Neuronal stem cell (in vitro differentiated cells): ENCODE results near the gene SLX4IP.
A peak's percentile ranks its signal among the peaks of the same experiment; 100 is the strongest.

Experiments used
- DNase-seq: peaks from one replicate; pipeline ENCODE4 v3.0.0-alpha.2; 2013; ENCODE audit warnings: low spot score
- H2AFZ ChIP-seq: one replicate; pipeline ENCODE4 v1.6.1; 2013; ENCODE audit warnings: mild to moderate bottlenecking, low read length, inconsistent platforms
- H2AK5ac ChIP-seq: 2 replicates; pipeline ENCODE4 v1.6.1; 2013; ENCODE audit warnings: low read depth, mild to moderate bottlenecking, inconsistent platforms, low read length, moderate library complexity, mixed read lengths
- H2BK120ac ChIP-seq: 2 replicates; pipeline ENCODE4 v1.6.1; 2013; ENCODE audit warnings: low read depth, mild to moderate bottlenecking, inconsistent platforms, low read length, moderate library complexity, mixed read lengths
- H2BK12ac ChIP-seq: one replicate; pipeline ENCODE4 v1.6.1; 2013; ENCODE audit warnings: low read length, inconsistent platforms
- H2BK15ac ChIP-seq: 2 replicates; pipeline ENCODE4 v1.6.1; 2013; ENCODE audit warnings: mild to moderate bottlenecking, low read length, inconsistent platforms, mixed read lengths
- H2BK5ac ChIP-seq: one replicate; pipeline ENCODE4 v1.6.1; 2013; ENCODE audit warnings: inconsistent platforms, mild to moderate bottlenecking, low read length, moderate library complexity
- H3K14ac ChIP-seq: one replicate; pipeline ENCODE4 v1.6.1; 2013; ENCODE audit warnings: low read length, inconsistent platforms
- H3K18ac ChIP-seq: 2 replicates; pipeline ENCODE4 v1.6.1; 2013; ENCODE audit warnings: low read length, inconsistent platforms
- H3K23ac ChIP-seq: 2 replicates; pipeline ENCODE4 v1.6.1; 2013; ENCODE audit warnings: low read depth, mild to moderate bottlenecking, mixed read lengths, low read length, inconsistent platforms; ENCODE audit not compliant: poor library complexity
- H3K27ac ChIP-seq: replicated peaks from 3 replicates; pipeline ENCODE4 v1.5.1; 2013; ENCODE audit warnings: low read length, inconsistent platforms
- H3K27me3 ChIP-seq, 3 experiments: 2 replicates each; pipeline ENCODE4 v1.6.1; 2013; ENCODE audit warnings: low read length in 3 of 3, mild to moderate bottlenecking in 2 of 3, inconsistent platforms in 1 of 3, low read depth in 1 of 3, mixed read lengths in 1 of 3, moderate library complexity in 1 of 3; ENCODE audit not compliant: control insufficient read depth in 3 of 3, insufficient read depth in 3 of 3
- H3K36me3 ChIP-seq, 2 donors: replicated peaks in 1 of 2; 2 replicates each; pipeline ENCODE4 v1.6.1; 2013; ENCODE audit warnings: low read length in 2 of 2; ENCODE audit not compliant: control insufficient read depth in 2 of 2, insufficient read depth in 2 of 2
- H3K4ac ChIP-seq: 2 replicates; pipeline ENCODE4 v1.6.1; 2013; ENCODE audit warnings: inconsistent platforms, mild to moderate bottlenecking, low read length, moderate library complexity
- H3K4me1 ChIP-seq, 2 donors: 1 replicate in 1 of 2; 2 replicates in 1 of 2; pipeline ENCODE4 v1.6.1; 2013; ENCODE audit warnings: low read length in 2 of 2, low read depth in 1 of 2; ENCODE audit not compliant: control insufficient read depth in 2 of 2, insufficient read depth in 1 of 2
- H3K4me2 ChIP-seq: one replicate; pipeline ENCODE4 v1.6.1; 2013; ENCODE audit warnings: mild to moderate bottlenecking, low read length, inconsistent platforms; ENCODE audit not compliant: insufficient read depth, poor library complexity, severe bottlenecking
- H3K4me3 ChIP-seq, 2 donors: 2 replicates each; pipeline ENCODE4 v1.5.1; 2013; ENCODE audit warnings: low read length in 2 of 2, mild to moderate bottlenecking in 2 of 2, inconsistent platforms in 1 of 2, moderate library complexity in 1 of 2
- H3K79me1 ChIP-seq: one replicate; pipeline ENCODE4 v1.6.1; 2013; ENCODE audit warnings: low read depth, mild to moderate bottlenecking, inconsistent platforms, low read length, moderate library complexity
- H3K9ac ChIP-seq: one replicate; pipeline ENCODE4 v1.6.1; 2013; ENCODE audit warnings: mild to moderate bottlenecking, low read depth, low read length, inconsistent platforms; ENCODE audit not compliant: poor library complexity
- H3K9me3 ChIP-seq, 2 donors: replicated peaks in 1 of 2; 2 replicates each; pipeline versions ENCODE3 to v1.6.1; 2013; ENCODE audit warnings: low read length in 2 of 2, mild to moderate bottlenecking in 2 of 2, inconsistent platforms in 1 of 2, low read depth in 1 of 2, mixed read lengths in 1 of 2, moderate library complexity in 1 of 2; ENCODE audit not compliant: control insufficient read depth in 2 of 2, insufficient read depth in 1 of 2
- H4K8ac ChIP-seq: one replicate; pipeline ENCODE4 v1.6.1; 2013; ENCODE audit warnings: low read depth, mild to moderate bottlenecking, inconsistent platforms, low read length, moderate library complexity
- H4K91ac ChIP-seq: one replicate; pipeline ENCODE4 v1.6.1; 2013; ENCODE audit warnings: low read length, low read depth, mild to moderate bottlenecking, inconsistent platforms; ENCODE audit not compliant: poor library complexity
- WGBS, 2 donors: extraction: QIAGEN DNeasy Blood & Tissue Kit; methylation state at CpG; one replicate each; pipeline ENCODE4 v1.1.7; 2013; ENCODE audit warnings: missing lambda C conversion rate in 2 of 2, mixed read lengths in 1 of 2; ENCODE audit not compliant: insufficient read length in 2 of 2, insufficient replicate concordance in 1 of 2; ENCODE audit errors: extremely low coverage in 2 of 2; 5-methylcytosine and 5-hydroxymethylcytosine counted together

Gene SLX4IP

GRCh38 chr20:10565922-10566897, 131.1 kb downstream of the SLX4IP start:
- no peak overlapping the region for H2BK12ac ChIP-seq
- H3K27me3 ChIP-seq: no peaks in the 10 kb centered on the region
- no peak overlapping the region for H3K27ac ChIP-seq
- no peak overlapping the region for H3K9ac ChIP-seq
- no peak overlapping the region for H3K4me3 ChIP-seq
- no peak overlapping the region for H4K91ac ChIP-seq
- no peaks in the 10 kb centered on the region for H3K79me1 ChIP-seq
- no CpG with 5 or more reads among the region's 8 CpGs for WGBS, 2 donors
- no peak overlapping the region for H3K23ac ChIP-seq
- H3K4ac ChIP-seq: no peak overlapping the region
- H2AFZ ChIP-seq: no peak overlapping the region
- H2AK5ac ChIP-seq: no peak overlapping the region
- no peak overlapping the region for H4K8ac ChIP-seq
- no peak overlapping the region for H2BK5ac ChIP-seq
- no peak for DNase-seq
- no peak overlapping the region for H2BK120ac ChIP-seq
- no peak overlapping the region for H3K4me2 ChIP-seq
- H3K18ac ChIP-seq: no peak overlapping the region
- H3K9me3 ChIP-seq: peaks cover 4 to 15% of the 10 kb centered on the region in 2 donors
- H2BK15ac ChIP-seq: no peak overlapping the region
- H3K14ac ChIP-seq: no peak overlapping the region
- H3K4me1 ChIP-seq: peaks cover 6 to 11% of the 10 kb centered on the region in 2 donors
- H3K36me3 ChIP-seq: peaks cover 4 to 8% of the 10 kb centered on the region in 2 donors

GRCh38 chr20:10568032-10568431, 132.9 kb downstream of the SLX4IP start:
- H2AFZ ChIP-seq: no peak overlapping the region
- no peak overlapping the region for H4K91ac ChIP-seq
- no peak overlapping the region for H3K23ac ChIP-seq
- no peak overlapping the region for H2BK120ac ChIP-seq
- H2BK12ac ChIP-seq: no peak overlapping the region
- WGBS, 2 donors: no CpG with 5 or more reads among the region's 3 CpGs
- H4K8ac ChIP-seq: no peak overlapping the region
- H3K18ac ChIP-seq: no peak overlapping the region
- H3K4me3 ChIP-seq: no peak overlapping the region
- no peak overlapping the region for H2BK5ac ChIP-seq
- H3K4ac ChIP-seq: no peak overlapping the region
- H3K9me3 ChIP-seq: peaks cover 2 to 9% of the 10 kb centered on the region in 2 donors
- no peaks in the 10 kb centered on the region for H3K36me3 ChIP-seq
- DNase-seq: no peak
- no peak overlapping the region for H2AK5ac ChIP-seq
- H3K4me1 ChIP-seq: peaks cover 6 to 11% of the 10 kb centered on the region in 2 donors
- H3K27ac ChIP-seq: no peak overlapping the region
- no peaks in the 10 kb centered on the region for H3K79me1 ChIP-seq
- H3K9ac ChIP-seq: no peak overlapping the region
- H3K4me2 ChIP-seq: no peak overlapping the region
- H3K14ac ChIP-seq: no peak overlapping the region
- no peaks in the 10 kb centered on the region for H3K27me3 ChIP-seq
- H2BK15ac ChIP-seq: no peak overlapping the region

DNA sequence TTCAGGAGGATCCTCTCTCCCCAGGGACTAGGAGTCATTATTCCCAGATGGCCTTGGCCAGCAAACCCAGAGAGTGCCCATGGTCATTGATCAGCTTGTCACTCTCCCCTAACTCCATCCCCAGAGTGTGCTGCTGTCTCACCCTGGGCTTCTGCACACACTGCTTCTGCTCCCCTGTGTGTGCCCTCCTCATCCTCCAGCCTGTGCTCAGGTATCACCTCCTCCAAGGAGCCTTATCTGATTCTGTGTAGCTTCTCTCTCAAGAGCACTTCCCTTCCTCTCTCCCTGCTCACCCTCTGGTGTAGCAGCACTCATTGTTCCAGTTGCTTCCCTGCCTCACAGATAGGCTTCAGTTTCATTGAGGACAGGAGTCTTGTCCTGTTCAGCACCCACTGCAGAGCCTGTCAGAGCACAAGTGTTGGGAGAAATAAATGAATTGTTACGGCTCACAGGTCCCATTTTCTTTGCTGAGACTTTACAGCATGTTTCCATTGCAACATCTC, 136.3 kb downstream of the SLX4IP start:
- H3K79me1 ChIP-seq: no peaks in the 10 kb centered on the region
- no peak overlapping the region for H3K4ac ChIP-seq
- peaks cover 3 to 6% of the 10 kb centered on the region in 2 donors for H3K4me1 ChIP-seq
- H3K4me3 ChIP-seq: no peak overlapping the region
- no peak overlapping the region for H2BK15ac ChIP-seq
- H2BK5ac ChIP-seq: no peak overlapping the region
- peaks cover 0 to 2% of the 10 kb centered on the region in 2 donors for H3K9me3 ChIP-seq
- H2BK120ac ChIP-seq: no peak overlapping the region
- H3K27ac ChIP-seq: no peak overlapping the region
- no peaks in the 10 kb centered on the region for H3K27me3 ChIP-seq
- H3K14ac ChIP-seq: no peak overlapping the region
- H2AFZ ChIP-seq: no peak overlapping the region
- H4K8ac ChIP-seq: no peak overlapping the region
- H3K18ac ChIP-seq: peak overlapping the region; percentile 5
- peak overlapping the region; percentile 7 for H2AK5ac ChIP-seq
- H3K4me2 ChIP-seq: no peak overlapping the region
- no CpG with 5 or more reads among the region's 1 CpG for WGBS, 2 donors
- peak overlapping the region; percentile 51 for H2BK12ac ChIP-seq
- no peak overlapping the region for H3K23ac ChIP-seq
- H4K91ac ChIP-seq: no peak overlapping the region
- no peak overlapping the region for H3K9ac ChIP-seq
- no peaks in the 10 kb centered on the region for H3K36me3 ChIP-seq
- DNase-seq: no peak

DNA sequence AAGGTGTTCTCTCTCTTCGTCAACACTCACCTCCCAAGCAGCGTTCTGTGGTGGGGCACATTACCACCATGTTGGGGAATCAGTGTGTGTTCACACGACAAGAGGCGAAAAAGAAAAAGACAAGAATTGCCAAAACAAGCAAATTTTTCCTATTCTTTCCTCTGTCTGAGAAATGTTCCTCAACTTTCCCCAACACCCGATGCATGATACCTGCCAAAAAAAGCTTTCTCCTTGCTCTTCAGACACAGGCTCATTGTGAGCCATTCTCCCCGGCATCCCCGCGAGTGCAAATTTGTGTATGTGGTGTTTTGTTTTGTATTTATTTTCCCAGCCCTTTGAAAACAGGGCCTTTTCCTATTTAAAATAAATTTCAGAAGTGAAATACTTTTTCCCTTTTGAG, 137.7 kb downstream of the SLX4IP start:
- no peak overlapping the region for H2BK120ac ChIP-seq
- no peak overlapping the region for H2BK12ac ChIP-seq
- no peak overlapping the region for H3K14ac ChIP-seq
- H3K4me1 ChIP-seq: peaks cover 0 to 1% of the 10 kb centered on the region in 2 donors
- H3K27ac ChIP-seq: no peak overlapping the region
- WGBS, 2 donors: no CpG with 5 or more reads among the region's 8 CpGs
- no peaks in the 10 kb centered on the region for H3K36me3 ChIP-seq
- H3K4me3 ChIP-seq: no peak overlapping the region
- no peaks in the 10 kb centered on the region for H3K9me3 ChIP-seq
- no peak overlapping the region for H2BK15ac ChIP-seq
- no peak overlapping the region for H3K4ac ChIP-seq
- no peak overlapping the region for H3K23ac ChIP-seq
- no peak overlapping the region for H2AK5ac ChIP-seq
- no peak overlapping the region for H3K9ac ChIP-seq
- H3K18ac ChIP-seq: no peak overlapping the region
- no peak overlapping the region for H2AFZ ChIP-seq
- no peak overlapping the region for H4K91ac ChIP-seq
- no peak overlapping the region for H2BK5ac ChIP-seq
- no peak overlapping the region for H3K4me2 ChIP-seq
- no peak overlapping the region for H4K8ac ChIP-seq
- H3K27me3 ChIP-seq: no peaks in the 10 kb centered on the region
- no peaks in the 10 kb centered on the region for H3K79me1 ChIP-seq
- DNase-seq: no peak
